ENCODE data around the gene HSD11B1.

The HSD11B1 gene

DNA sequence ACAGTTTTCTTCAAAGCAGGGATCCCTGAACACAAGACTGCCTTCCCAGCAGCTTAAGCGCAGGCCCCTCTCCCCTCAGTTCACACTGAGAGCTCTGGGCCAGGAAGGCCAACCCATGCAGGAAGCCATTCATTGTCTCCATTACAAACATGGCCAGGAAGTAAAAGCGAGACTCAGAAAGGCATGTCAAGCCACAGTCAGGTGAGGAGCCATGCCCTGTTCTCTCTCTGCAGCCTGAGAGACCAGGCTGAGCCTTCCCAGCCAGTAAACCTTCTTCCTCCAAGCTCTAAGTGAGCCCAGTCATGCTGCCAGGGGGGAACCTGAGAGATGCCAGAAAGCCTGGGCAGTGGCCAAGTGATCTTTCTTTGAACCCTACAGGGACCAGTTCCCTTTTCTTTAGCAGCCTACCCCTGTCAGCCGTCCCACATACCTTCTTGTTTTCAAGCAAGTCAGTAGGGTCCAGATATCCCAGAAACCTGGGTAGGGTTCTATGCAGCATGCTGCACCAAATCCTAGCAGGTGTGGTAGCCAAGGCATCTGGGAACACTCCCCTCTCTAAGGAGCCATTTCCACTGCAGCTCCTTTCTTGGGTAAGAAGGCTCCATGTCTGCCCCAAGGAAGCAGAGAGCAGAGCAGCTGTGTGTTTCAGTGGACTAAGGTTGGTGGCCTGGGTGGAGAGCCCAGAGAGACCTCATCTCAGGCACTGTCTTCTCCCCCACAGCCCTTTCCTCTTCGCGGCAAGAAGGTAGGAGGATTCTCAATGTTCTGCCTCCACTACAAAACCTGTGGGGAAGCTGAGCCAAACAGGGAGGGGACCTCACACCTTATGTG is 52.2 kb downstream of the HSD11B1 start:
- DNase-seq: no peak

DNA sequence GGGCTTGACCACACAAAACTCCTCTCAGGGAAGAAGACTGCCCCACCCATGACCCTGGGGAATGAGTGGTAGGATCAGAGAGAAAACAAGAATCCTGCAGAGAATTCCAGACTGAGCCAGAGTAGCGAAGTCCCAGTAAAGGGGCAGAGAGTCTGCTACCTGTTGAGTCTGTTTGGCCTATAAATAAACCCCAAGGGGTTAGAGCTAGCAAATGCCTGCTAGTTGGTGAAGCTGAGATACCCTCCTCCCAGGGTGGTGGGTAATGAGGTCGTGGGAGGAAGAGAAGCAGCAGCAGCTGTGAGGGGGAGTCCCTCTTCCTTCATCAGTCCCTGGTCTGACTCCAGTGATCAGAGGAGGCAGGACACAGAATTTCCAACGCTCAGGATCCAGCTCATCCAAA is 53.8 kb downstream of the HSD11B1 start:
- DNase-seq: no peak

DNA sequence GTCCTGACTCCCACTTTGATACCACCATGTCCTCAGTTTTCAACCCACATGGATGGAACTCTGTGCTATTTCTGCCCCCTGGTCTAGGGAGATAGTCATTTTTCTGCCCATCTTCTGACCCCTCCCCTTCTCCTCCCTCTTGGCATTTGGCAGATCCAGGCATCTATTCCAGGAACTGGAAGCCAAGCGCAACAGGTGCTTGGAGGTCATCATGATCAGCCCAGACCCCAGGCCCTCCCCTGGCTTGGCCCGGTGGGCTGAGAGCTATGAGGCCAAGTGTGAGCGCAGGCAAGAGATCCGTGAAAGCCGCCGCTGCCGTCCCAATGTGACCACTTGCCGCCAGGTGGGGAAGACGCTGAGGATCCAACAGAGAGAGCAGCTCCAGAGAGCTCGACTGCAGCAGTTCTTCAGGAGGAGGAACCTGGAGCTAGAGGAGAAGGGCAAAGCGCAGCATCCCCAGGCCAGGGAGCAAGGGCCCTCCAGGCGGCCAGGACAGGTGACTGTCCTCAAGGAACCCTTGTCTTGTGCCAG is 55.2 kb downstream of the HSD11B1 start:
- no peak for DNase-seq

GRCh38 chr1:209761011-209761635 is 56.5 kb downstream of the HSD11B1 start:
- DNase-seq: no peak

DNA sequence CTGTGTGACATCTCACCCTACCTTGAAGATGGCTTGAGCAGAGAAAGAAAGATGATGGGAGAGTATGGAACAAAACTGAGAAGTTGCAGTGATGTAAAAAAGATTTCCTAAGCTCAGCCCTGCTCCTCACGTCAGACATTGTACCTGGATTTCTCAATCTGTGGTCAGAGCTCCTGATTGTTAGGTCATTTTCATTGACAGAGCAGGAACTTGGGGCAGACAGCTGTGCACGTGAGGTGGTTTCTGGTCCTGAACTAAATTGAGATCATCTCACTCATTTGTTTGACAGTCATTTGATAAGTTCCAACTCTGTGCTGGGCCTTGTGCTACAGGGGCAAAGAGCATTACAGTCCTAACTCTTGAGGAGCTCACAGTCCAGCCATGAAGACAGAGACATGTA is 61.4 kb downstream of the HSD11B1 start:
- DNase-seq: no peak

DNA sequence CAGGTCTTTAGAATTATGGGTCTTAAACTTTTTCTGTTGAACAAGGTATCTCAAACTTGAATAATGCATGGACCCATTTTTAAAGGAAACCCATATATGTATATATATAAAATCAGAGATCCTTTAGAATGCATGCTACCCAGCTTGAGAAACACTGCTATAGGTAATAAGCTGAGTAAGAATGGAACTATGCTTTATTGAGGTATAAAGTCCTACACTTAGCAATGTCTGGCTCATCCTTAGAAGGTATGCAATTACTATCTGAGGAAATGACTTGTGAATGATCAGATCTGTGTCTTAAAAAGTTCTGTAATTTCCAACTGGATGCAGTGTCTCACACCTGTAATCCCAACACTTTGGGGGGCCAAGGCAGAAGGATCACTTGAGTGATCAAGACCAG is 62.5 kb downstream of the HSD11B1 start:
- DNase-seq: no peak

DNA sequence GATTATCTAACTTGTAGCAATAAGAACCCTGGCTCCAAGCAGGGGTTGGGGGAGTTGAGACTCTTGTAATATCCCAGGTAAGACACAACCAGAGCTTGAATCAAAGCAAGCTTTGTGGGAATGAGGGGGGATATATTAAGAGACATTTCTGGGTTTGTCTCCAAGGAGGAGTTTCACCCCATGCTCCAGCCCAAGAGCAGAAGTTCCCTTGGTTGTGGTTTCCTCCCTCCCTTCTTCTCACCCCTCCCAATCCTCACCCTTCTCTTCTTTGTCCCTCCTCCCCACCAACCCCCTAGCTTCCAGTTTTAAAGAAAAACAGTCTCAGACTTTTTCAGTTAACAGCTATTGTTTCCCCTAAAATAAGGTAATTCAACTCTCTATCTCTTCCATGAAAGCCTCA is 63.1 kb downstream of the HSD11B1 start:
- no peak for DNase-seq

- DNase-seq: no peak
Observed at GRCh38 chr1:209768354-209768774, 63.7 kb downstream of the HSD11B1 start.

GRCh38 chr1:209769171-209769904 is 64.7 kb downstream of the HSD11B1 start:
- peak; percentile 25 for DNase-seq

GRCh38 chr1:209769971-209770370 is 65.3 kb downstream of the HSD11B1 start:
- DNase-seq: peak; percentile 32

DNA sequence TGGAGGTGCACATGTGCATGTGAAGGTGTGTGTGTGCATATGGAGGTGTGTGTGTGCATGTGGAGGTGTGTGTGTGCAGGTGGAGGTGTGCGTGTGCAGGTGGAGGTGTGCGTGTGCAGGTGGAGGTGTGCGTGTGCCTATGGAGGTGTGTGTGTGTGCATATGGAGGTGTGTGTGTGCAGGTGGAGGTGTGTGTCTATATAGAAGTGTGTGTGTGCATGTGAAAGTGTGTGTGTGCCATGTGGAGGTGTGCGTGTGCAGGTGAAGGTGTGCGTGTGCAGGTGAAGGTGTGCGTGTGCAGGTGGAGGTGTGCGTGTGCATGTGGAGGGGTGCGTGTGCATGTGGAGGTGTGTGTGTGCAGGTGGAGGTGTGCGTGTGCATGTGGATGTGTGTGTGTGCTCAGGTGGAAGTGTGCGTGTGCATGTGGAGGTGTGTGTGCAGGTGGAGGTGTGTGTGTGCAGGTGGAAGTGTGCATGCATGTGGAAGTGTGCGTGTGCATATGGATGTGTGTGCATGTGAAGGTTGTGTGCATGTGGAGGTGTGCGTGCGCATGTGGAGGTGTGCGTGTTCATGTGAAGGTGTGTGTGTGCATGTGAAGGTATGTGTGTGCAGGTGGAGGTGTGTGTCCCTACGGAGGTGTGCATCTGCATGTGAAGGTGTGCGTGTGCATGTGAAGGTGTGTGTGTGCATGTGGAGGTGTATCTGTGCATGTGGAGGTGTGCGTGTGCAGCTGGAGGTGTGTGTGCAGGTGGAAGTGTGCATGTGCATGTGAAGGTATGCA is 66.2 kb downstream of the HSD11B1 start:
- DNase-seq: peak; percentile 45

- DNase-seq: peak; percentile 45
Observed at GRCh38 chr1:209772126-209772525, 67.5 kb downstream of the HSD11B1 start.

DNA sequence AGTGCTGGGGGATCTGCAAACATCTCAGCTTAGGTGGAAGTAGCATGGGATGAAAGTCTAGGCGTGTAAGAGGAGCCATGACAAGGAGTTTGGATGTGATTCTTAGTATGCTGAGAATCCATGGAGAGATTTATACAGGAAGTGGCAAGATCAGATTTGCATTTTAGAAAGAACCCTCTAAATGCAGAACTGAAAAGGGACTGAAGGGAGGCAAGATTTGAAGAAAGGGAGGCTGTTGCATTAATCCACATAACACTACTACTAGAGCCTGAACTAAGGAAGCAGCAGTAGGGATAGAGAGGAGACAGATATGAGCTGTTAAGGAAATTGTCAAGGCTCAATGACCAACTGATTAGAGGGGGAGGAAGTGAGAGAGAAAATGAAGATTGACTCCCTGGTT is 69.9 kb downstream of the HSD11B1 start:
- DNase-seq: no peak

- no peak for DNase-seq
Observed at GRCh38 chr1:209775678-209776077, 71.0 kb downstream of the HSD11B1 start.

DNA sequence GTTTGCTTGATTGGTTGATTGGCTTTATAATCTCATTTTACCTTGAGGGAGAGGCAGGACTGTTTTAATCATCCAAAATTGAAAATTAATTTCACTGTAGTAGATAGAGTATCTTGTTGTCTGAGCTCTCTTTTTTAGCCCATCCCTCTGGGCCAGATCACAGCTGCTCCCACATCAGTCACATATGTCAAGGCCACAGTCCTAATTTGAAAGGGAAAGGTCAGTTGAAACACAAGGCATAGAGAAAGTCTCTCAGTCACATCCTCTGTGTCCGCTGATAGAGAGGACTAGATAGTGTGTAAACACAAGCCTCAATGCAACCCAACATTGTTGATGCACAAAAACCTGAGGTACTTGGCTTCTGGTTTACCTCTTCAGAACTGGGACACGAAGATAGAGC is 72.9 kb downstream of the HSD11B1 start:
- no peak for DNase-seq

GRCh38 chr1:209778102-209778501 is 73.5 kb downstream of the HSD11B1 start:
- DNase-seq: no peak

DNA sequence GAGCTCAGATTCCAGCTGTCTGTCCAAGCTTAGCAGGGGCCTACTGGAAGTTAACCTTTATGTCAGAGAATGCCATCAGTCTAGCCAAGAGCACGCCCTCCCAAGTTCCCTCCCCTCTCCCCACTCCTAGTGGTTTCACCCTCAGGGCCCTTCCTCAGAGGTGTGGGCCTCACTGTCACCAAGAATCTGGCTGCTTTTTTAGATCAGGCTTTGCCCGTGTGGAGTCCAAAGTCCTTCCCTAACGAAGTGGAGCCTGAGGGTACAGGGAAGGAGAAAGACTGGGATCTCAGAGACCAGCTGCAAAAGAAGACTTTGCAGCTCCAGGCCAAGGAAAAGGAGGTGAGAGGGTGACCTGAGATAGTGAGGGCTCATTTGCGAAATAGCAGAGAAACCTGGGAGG is 75.6 kb downstream of the HSD11B1 start:
- no peak for DNase-seq

DNA sequence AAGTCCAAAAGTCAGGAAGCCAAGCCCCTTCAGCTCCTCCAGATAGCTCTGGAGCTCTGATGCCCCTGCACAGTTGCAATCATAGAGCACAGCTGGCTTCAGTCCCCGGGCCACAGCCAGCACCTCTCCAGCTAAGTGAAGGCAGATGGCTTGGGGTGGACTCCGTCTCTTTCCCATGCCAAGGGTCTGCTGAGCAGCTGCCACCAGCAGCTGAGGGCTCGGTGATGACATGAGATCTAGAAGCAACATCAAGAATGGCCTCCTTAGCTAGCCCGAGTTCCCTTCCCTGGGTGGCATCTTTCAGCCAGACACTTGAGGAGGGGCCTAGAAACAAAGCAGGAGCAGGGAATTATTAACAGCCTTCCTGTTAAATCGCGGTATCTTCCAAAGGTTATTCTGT is 78.7 kb downstream of the HSD11B1 start:
- DNase-seq: peak; percentile 53
